Spinal cord (tissue), 10 donors: Measurements from ENCODE around the gene TLR1. TPM values are rescaled to one million over a fixed set of nuclear protein-coding genes. Genes with fewer than 3 reads are reported as not detected.

Experiments
- DNase-seq, 6 donors: peaks; one replicate each; pipeline versions ENCODE4 v3.0.0 to v3.0.0-alpha.2; 2013 to 2015; ENCODE audit warnings: low spot score in 6 of 6, low read depth in 4 of 6
- H3K27ac ChIP-seq: one replicate; pipeline ENCODE4 v1.5.1; 2013; ENCODE audit warnings: low read depth, low read length, control low read depth
- H3K27me3 ChIP-seq: one replicate; pipeline ENCODE4 v1.6.1; 2013; ENCODE audit warnings: low read length; ENCODE audit not compliant: control insufficient read depth, insufficient read depth
- H3K36me3 ChIP-seq: one replicate; pipeline ENCODE4 v1.6.1; 2013; ENCODE audit warnings: low read length; ENCODE audit not compliant: control insufficient read depth, insufficient read depth
- H3K4me1 ChIP-seq: one replicate; pipeline ENCODE4 v1.6.1; 2013; ENCODE audit warnings: low read length; ENCODE audit not compliant: control insufficient read depth, insufficient read depth
- H3K4me3 ChIP-seq: one replicate; pipeline ENCODE4 v1.5.1; 2013; ENCODE audit warnings: low read depth, low read length, control low read depth
- H3K9me3 ChIP-seq: one replicate; pipeline ENCODE4 v1.6.1; 2013; ENCODE audit warnings: low read length; ENCODE audit not compliant: control insufficient read depth, insufficient read depth
- WGBS: methylation state at CpG from one replicate; pipeline ENCODE4 v1.1.5; 2013; ENCODE audit warnings: missing lambda C conversion rate; ENCODE audit not compliant: insufficient coverage; 5-methylcytosine and 5-hydroxymethylcytosine counted together
- polyA plus RNA-seq, 2 donors: library from polyadenylated mRNA; unstranded; fragments of 120-200 nt; gene quantifications; one replicate each; pipeline ENCODE4 v1.2.1, GENCODE V29; 2013; ENCODE audit not compliant: insufficient read length in 2 of 2
- small RNA-seq: library from RNA; depleted of rRNA; stranded (forward); fragments of <200 nt; gene quantifications from one replicate; pipeline ENCODE3, GENCODE V24; 2014; ENCODE audit warnings: low replicate concordance
- total RNA-seq, 2 donors: library from RNA; depleted of rRNA in 1 of 2; stranded (reverse); fragments of 120-200 nt in 1 of 2; fragments of >200 nt in 1 of 2; gene quantifications; one replicate each; pipeline versions ENCODE4 v1.2.3 to v1.2.4, GENCODE V29; 2013 to 2014
- donor health status: healthy.

The TLR1 gene
- total and polyA plus RNA-seq, 4 donors, result 3.7 to 32.2 (median 8.3) TPM

DNA sequence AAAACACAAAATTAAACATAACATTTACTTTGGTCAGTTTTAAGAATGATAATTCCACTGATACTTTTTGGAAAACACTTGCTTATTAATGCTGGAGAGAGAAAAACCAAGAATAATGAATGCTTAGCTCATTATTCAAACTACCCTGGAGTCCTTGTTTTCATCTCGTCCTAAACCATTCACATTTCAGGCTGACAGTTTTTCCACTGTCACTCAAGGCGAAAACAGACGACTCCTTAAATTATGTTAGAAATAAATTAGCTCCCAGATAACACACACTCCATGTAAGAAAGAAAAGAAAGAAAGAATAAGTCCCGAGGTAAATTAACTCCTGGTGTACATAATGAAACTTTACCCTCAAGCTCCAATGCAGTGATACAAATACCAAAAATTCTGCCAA lies 55.3 kb downstream of the TLR1 start:
- peaks cover 2% of the 10 kb centered on the region for H3K9me3 ChIP-seq
- WGBS, result no CpG with 5 or more reads among the region's 4 CpGs
- no peak overlapping the region for H3K27ac ChIP-seq
- DNase-seq, result peak in 1 of 6 donors; percentile 35
- peaks cover 18% of the 10 kb centered on the region for H3K4me1 ChIP-seq
- no peaks in the 10 kb centered on the region for H3K27me3 ChIP-seq
- H3K36me3 ChIP-seq, result no peaks in the 10 kb centered on the region
- H3K4me3 ChIP-seq, result no peak overlapping the region

DNA sequence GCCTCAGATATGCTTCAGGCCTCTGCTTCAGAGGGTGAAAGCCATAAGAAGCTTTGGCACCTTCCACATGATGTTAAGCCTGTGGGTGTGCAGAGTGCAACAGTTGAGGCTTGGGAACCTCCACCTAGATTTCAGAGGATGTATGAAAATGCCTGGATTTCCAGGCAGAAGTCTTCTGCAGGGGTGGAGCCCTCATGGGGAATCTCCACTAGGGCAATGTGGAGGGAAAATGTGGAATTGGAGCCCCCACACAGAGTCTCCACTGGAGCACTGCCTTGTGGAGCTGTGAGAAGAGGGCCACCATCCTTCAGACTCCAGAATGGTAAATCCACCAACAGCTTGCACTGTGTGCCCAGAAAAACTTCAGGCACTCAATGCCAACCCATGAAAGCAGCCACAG lies 57.0 kb downstream of the TLR1 start:
- DNase-seq, result no peak
- Histone ChIP-seq H3K27ac (no peak overlapping the region), H3K4me1 (peaks cover 8% of the 10 kb centered on the region), H3K9me3 (peaks cover 2% of the 10 kb centered on the region), H3K27me3 (no peaks in the 10 kb centered on the region), H3K36me3 (no peaks in the 10 kb centered on the region), H3K4me3 (no peak overlapping the region)

Small RNAs within 50 kb of the gene (small RNA-seq; reads per million reads assigned to genes)
- gene RNA5SP158, result not detected

Other genes with a start within 250 kb of the TLR1 start
- 10 to 100 TPM; 29.3 to 29.8 TPM for gene KLF3, start 140.6 kb downstream of the TLR1 start, total RNA-seq
- gene KLF3, start 140.6 kb downstream of the TLR1 start, polyA plus RNA-seq, result 10 to 100 TPM; 30.0 to 39.8 TPM
- 1 to 10 TPM; 1.9 to 5.4 TPM for gene TLR10, start 21.8 kb downstream of the TLR1 start, total RNA-seq
- gene TLR10, start 21.8 kb downstream of the TLR1 start, polyA plus RNA-seq, result 1 to 10 TPM; 2.7 to 4.7 TPM
- gene TLR6, start 52.0 kb upstream of the TLR1 start, total RNA-seq, result 1 to 10 TPM; 2.9 to 6.1 TPM
- gene TLR6, start 52.0 kb upstream of the TLR1 start, polyA plus RNA-seq, result 1 to 10 TPM; 1.4 to 1.6 TPM
- gene FAM114A1, start 63.0 kb upstream of the TLR1 start, total RNA-seq, result 10 to 100 TPM; 49.2 to 71.8 TPM
- gene FAM114A1, start 63.0 kb upstream of the TLR1 start, polyA plus RNA-seq, result 10 to 100 TPM; 16.2 to 24.6 TPM
- 1 to 10 TPM in 1 of 2 donors, under 1 TPM in 1; 0.72 to 2.5 TPM for gene TMEM156, start 227.6 kb upstream of the TLR1 start, total RNA-seq
- 1 to 10 TPM in 1 of 2 donors, under 1 TPM in 1; 0.83 to 1.1 TPM for gene TMEM156, start 227.6 kb upstream of the TLR1 start, polyA plus RNA-seq